ENCODE measurements around the gene MPO. TPM values are rescaled to one million over a fixed set of nuclear protein-coding genes. Genes with fewer than 3 reads are reported as not detected.

Gene MPO
- total and polyA plus RNA-seq, 5 donors from 2014 or later = 0.19 TPM; not detected in 4

DNA sequence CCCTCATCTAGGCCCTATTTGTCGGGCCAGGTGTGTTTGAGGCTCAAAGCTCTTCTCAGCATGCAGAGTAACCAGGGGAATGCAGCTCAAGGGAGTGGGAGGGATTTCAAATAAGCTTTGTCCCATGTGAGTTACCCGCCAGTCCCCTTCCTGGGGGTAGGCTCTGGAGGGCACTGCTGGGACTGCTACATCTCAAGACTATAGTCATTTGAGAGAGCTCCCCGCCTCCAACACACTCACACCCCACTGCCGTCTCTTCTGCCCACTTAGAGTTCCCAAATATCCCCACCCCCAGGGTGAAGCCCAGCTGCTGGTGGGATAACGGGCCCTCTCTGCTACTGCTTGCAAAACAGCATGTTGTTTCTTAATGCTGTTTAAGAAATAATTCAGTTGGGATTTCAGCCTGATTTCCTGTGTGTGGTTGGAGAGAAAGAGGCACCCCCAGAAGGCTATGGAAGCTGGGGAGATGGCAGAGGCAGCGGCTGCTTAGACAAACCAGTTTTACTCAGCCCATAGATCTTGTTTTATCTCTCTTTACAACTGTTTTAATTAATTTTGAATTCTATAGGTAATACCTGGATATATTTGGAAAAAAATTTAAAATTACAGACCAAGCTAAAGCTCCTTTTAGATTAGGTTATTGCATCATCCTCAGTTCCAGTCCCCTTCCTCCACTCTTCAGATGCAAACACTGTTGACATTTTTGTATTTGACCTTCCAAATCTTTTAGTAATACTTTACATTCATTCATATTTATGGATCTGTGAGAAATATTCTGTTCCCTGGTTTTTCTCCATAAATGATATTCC is 4.1 kb upstream of the MPO start:
- H3K4me3 ChIP-seq (ENCODE audit: low read depth, low read length) = no peak overlapping the region
- DNase-seq (no peak), ATAC-seq (ENCODE audit: low read depth in 2 of 2) (no peak)
- no peaks in the 10 kb centered on the region for H3K4me1 ChIP-seq (ENCODE audit: control insufficient read depth, insufficient read depth, low read length, poor library complexity, severe bottlenecking)
- peaks cover 4% of the 10 kb centered on the region for H3K27me3 ChIP-seq (ENCODE audit: control insufficient read depth, insufficient read depth, low read length)
- H3K9me3 Mint-ChIP-seq = no peaks in the 10 kb centered on the region
- H3K9me3 ChIP-seq (ENCODE audit: control insufficient read depth in 2 of 2, low read length in 2 of 2) = no peaks in the 10 kb centered on the region
- peaks cover 0 to 8% (median 1%) of the 10 kb centered on the region in 4 donors for H3K4me1 Mint-ChIP-seq
- H3K36me3 ChIP-seq (ENCODE audit: control insufficient read depth, insufficient read depth, low read length) = no peaks in the 10 kb centered on the region
- no peaks in the 10 kb centered on the region for H3K36me3 Mint-ChIP-seq
- H3K27ac ChIP-seq (ENCODE audit: insufficient read depth, low read length, poor library complexity, severe bottlenecking) = no peak overlapping the region
- H3K4me3 Mint-ChIP-seq = no peak overlapping the region
- peaks cover 22% of the 10 kb centered on the region for H3K27me3 Mint-ChIP-seq
- no peak overlapping the region for H3K27ac Mint-ChIP-seq

DNA sequence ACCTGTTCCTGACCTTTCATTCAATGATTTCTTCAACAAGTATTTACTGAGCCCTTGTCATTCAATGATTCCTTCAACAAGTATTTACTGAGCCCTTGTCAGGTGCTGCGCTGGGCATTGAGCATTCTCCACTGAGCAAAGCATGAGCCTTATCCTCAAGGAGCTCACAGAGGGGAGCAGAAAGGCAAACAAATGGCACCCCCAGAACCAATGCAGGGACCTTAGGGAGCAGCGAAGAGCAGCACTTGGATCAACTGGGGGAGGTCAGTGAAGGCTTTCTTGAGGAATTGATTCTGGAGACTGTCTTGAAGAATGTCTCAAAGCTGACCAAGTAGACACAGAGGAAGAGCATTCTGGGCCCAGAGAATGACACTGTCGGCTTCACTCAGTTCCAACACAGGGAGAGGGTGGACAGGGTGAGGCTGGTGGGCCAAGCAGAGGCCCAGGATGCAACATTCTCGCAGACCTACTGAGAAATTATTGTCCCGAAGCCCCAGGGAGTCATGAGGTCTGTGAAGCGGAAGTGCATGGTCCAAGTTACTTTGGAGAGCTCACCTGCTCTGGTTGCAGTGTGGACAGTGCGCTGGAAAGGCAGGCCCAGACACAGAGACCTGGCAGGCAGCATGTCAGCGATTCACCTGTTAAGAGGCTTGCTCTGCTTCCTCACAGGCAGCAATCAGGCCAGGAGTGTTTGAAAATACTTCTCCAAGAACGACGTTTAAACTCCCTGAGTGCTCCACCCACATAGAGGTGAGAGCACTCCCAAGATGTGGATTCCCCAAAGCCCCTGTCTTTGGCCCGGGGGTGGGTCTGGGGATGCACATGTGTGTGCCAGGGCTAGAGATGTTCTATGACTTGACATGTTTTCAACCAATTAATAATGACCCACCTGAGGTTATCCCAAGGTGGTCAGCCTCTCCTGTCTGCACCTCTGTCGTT is 3.2 kb upstream of the MPO start:
- H3K27me3 Mint-ChIP-seq = peaks cover 21% of the 10 kb centered on the region
- Histone ChIP-seq H3K36me3 (ENCODE audit: control insufficient read depth, insufficient read depth, low read length) (no peaks in the 10 kb centered on the region), H3K27me3 (ENCODE audit: control insufficient read depth, insufficient read depth, low read length) (peaks cover 3% of the 10 kb centered on the region), H3K27ac (ENCODE audit: insufficient read depth, low read length, poor library complexity, severe bottlenecking) (no peak overlapping the region), H3K4me1 (ENCODE audit: control insufficient read depth, insufficient read depth, low read length, poor library complexity, severe bottlenecking) (no peaks in the 10 kb centered on the region), H3K4me3 (ENCODE audit: low read depth, low read length) (no peak overlapping the region), H3K9me3 (ENCODE audit: control insufficient read depth in 2 of 2, low read length in 2 of 2) (no peaks in the 10 kb centered on the region)
- no peak for DNase-seq
- peak overlapping the region in 1 of 3 donors; percentile 46 for H3K27ac Mint-ChIP-seq
- ATAC-seq (ENCODE audit: low read depth in 2 of 2) = no peak
- H3K4me1 Mint-ChIP-seq = peaks cover 0 to 8% (median 5%) of the 10 kb centered on the region in 4 donors
- H3K36me3 Mint-ChIP-seq = no peaks in the 10 kb centered on the region
- no peak overlapping the region for H3K4me3 Mint-ChIP-seq
- H3K9me3 Mint-ChIP-seq = no peaks in the 10 kb centered on the region

DNA sequence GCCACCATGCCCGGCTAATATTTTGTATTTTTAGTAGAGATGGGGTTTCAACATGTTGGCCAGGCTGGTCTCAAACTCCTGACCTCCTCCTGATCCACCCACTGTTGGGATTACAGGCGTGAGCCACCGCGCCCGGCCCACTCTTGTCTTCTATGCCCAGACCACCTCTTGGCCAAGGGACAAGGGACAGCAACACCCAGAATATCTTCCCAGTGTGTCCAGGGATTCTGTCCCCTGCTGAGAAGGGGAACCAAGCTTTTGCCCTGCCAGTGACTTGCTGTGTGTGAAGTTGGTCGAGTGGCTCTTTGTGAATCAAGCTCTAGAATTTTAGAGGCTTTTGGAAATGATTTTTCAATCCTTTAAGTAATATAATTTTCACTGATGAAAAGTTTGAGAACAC is 1.7 kb upstream of the MPO start:
- Mint-ChIP-seq H3K9me3 (no peaks in the 10 kb centered on the region), H3K4me1 (peaks cover 0 to 9% (median 3%) of the 10 kb centered on the region in 4 donors), H3K4me3 (no peak overlapping the region), H3K27ac (no peak overlapping the region), H3K27me3 (peaks cover 10% of the 10 kb centered on the region), H3K36me3 (no peaks in the 10 kb centered on the region)
- H3K27ac ChIP-seq (ENCODE audit: insufficient read depth, low read length, poor library complexity, severe bottlenecking) = no peak overlapping the region
- H3K27me3 ChIP-seq (ENCODE audit: control insufficient read depth, insufficient read depth, low read length) = no peaks in the 10 kb centered on the region
- no peak for DNase-seq
- no peaks in the 10 kb centered on the region for H3K36me3 ChIP-seq (ENCODE audit: control insufficient read depth, insufficient read depth, low read length)
- no peaks in the 10 kb centered on the region for H3K4me1 ChIP-seq (ENCODE audit: control insufficient read depth, insufficient read depth, low read length, poor library complexity, severe bottlenecking)
- H3K4me3 ChIP-seq (ENCODE audit: low read depth, low read length) = no peak overlapping the region
- no peak for ATAC-seq (ENCODE audit: low read depth in 2 of 2)
- no peaks in the 10 kb centered on the region for H3K9me3 ChIP-seq (ENCODE audit: control insufficient read depth in 2 of 2, low read length in 2 of 2)

DNA sequence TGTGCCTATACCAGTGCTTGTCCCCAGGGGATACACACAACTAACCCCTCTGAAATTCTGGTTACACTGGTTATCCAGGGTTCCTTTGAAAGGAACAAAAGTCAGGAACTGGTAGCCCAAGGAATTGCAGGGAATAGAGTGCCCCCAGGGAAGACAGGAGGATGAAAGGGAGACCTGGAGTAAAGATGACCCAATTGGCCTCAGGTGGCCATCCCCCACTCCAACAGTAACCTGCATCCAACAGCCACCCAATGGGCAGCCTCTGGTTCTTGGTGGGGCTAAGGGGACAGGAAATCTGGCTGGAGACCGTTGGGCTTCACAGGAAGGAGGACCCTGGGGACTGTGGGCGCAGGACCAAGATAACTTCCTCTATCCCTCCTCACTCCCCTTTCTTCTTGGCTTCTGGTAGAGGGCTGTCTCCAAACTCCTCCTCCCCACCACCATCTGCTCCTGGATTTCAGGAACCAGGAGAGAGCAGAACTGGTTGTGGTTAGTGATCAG is 826 bp upstream of the MPO start:
- Histone ChIP-seq H3K9me3 (ENCODE audit: control insufficient read depth in 2 of 2, low read length in 2 of 2) (no peaks in the 10 kb centered on the region), H3K4me3 (ENCODE audit: low read depth, low read length) (no peak overlapping the region), H3K27ac (ENCODE audit: insufficient read depth, low read length, poor library complexity, severe bottlenecking) (no peak overlapping the region), H3K36me3 (ENCODE audit: control insufficient read depth, insufficient read depth, low read length) (no peaks in the 10 kb centered on the region), H3K4me1 (ENCODE audit: control insufficient read depth, insufficient read depth, low read length, poor library complexity, severe bottlenecking) (no peaks in the 10 kb centered on the region), H3K27me3 (ENCODE audit: control insufficient read depth, insufficient read depth, low read length) (no peaks in the 10 kb centered on the region)
- Mint-ChIP-seq H3K36me3 (no peaks in the 10 kb centered on the region), H3K27ac (no peak overlapping the region), H3K9me3 (no peaks in the 10 kb centered on the region), H3K4me3 (no peak overlapping the region), H3K4me1 (peaks cover 0 to 9% (median 2%) of the 10 kb centered on the region in 4 donors), H3K27me3 (peaks cover 5% of the 10 kb centered on the region)
- DNase-seq (no peak), ATAC-seq (ENCODE audit: low read depth in 2 of 2) (no peak)

DNA sequence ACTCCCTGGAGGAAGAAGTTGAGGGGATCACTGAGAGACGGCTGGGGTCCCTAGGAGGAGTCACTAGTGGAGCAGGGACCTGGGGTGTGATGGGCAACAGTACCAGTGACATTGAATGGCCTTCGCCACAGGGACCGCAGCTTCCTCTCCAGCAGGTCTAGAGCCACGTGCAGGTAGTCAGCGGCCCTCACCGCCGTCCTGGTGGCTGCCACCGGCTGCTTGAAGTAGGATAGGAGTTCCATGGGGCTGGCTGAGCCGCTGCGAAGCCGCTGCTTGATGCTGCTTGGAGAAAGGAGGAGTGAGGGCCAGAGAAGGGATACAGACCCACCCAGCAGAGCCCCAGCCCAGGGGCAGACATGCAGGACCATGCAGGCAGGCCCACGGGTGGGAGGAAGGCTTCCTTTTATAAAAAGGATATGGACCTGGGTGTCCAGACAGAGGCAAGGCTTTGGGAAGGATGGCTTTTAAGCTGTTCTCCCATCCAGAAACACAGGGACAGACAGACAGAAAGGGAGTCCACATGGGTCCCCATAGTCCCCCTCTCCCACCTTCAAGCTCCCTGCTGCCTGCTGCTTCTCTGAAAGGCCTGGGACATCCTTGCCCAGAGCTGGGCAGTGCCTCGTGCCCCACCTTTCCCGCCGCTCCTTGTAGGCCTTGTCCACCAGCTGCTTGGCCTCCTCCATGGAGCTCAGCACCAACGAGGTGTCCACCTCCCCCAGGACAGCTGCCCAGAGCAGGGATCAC is 827 bp downstream of the MPO start:
- H3K27me3 ChIP-seq (ENCODE audit: control insufficient read depth, insufficient read depth, low read length) = no peaks in the 10 kb centered on the region
- peaks cover 0 to 9% (median 2%) of the 10 kb centered on the region in 4 donors for H3K4me1 Mint-ChIP-seq
- no peaks in the 10 kb centered on the region for H3K9me3 Mint-ChIP-seq
- H3K27ac Mint-ChIP-seq = no peak overlapping the region
- ATAC-seq (ENCODE audit: low read depth in 2 of 2) (no peak), DNase-seq (no peak)
- no peaks in the 10 kb centered on the region for H3K36me3 ChIP-seq (ENCODE audit: control insufficient read depth, insufficient read depth, low read length)
- H3K36me3 Mint-ChIP-seq = no peaks in the 10 kb centered on the region
- H3K27me3 Mint-ChIP-seq = peaks cover 5% of the 10 kb centered on the region
- H3K4me1 ChIP-seq (ENCODE audit: control insufficient read depth, insufficient read depth, low read length, poor library complexity, severe bottlenecking) = no peaks in the 10 kb centered on the region
- no peak overlapping the region for H3K4me3 ChIP-seq (ENCODE audit: low read depth, low read length)
- H3K4me3 Mint-ChIP-seq = no peak overlapping the region
- no peak overlapping the region for H3K27ac ChIP-seq (ENCODE audit: insufficient read depth, low read length, poor library complexity, severe bottlenecking)
- H3K9me3 ChIP-seq (ENCODE audit: control insufficient read depth in 2 of 2, low read length in 2 of 2) = no peaks in the 10 kb centered on the region

DNA sequence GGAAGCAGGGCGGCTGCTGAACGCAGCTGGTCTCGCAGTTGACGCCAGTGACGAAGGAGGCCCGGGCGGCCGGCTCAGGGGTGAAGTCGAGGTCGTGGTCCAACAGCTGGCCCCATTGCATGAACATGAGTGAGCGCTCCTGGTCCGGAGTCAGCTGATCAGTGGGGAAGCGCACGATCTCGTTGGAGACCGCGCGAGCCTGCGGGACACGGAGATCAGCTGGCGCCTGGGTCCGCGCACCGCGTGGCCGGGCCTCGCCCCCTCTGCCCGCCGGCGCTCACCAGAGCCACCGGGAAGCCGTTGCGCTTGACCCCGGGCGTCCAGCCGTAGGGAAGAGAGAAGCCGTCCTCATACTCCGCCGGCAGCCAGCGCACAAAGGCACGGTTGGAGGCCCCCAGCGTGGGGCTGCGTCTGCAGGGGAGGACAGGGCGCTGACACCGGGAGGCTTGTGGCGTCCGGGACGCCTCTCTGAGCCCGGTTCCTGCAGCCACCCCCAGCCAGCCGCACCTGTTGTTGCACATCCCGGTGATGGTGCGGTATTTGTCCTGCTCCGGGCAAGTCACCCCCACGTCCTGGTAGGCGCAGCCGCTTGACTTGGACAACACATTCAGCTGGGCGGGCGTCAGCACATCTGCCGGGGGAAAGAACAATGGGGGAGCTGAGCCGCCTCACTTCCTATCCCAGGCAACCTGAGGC is 1.6 kb downstream of the MPO start:
- Histone ChIP-seq H3K4me3 (ENCODE audit: low read depth, low read length) (no peak overlapping the region), H3K27me3 (ENCODE audit: control insufficient read depth, insufficient read depth, low read length) (no peaks in the 10 kb centered on the region), H3K9me3 (ENCODE audit: control insufficient read depth in 2 of 2, low read length in 2 of 2) (no peaks in the 10 kb centered on the region), H3K27ac (ENCODE audit: insufficient read depth, low read length, poor library complexity, severe bottlenecking) (no peak overlapping the region), H3K36me3 (ENCODE audit: control insufficient read depth, insufficient read depth, low read length) (no peaks in the 10 kb centered on the region), H3K4me1 (ENCODE audit: control insufficient read depth, insufficient read depth, low read length, poor library complexity, severe bottlenecking) (no peaks in the 10 kb centered on the region)
- Mint-ChIP-seq H3K27me3 (peaks cover 5% of the 10 kb centered on the region), H3K9me3 (no peaks in the 10 kb centered on the region), H3K4me1 (peaks cover 0 to 9% (median 2%) of the 10 kb centered on the region in 4 donors), H3K27ac (no peak overlapping the region), H3K36me3 (no peaks in the 10 kb centered on the region), H3K4me3 (no peak overlapping the region)
- DNase-seq (no peak), ATAC-seq (ENCODE audit: low read depth in 2 of 2) (no peak)

DNA sequence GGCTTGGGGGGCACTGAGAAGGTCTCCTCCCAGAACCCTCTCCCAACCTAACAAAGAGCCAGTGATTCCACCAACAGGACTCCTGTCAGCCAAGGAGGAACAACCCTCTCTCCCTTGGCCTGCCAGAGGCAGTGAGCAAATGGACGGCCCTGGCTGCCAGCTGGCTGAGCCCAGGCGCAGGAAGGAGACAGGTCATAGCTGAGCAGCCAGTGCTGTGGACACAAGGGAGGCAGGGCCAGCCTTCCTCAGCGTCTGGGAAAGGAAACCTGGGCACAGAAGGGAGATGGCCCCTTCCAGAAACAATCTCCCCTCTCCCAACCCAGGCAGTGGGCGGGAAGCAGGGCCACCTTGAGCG is 2.1 kb downstream of the MPO start:
- H3K27ac Mint-ChIP-seq = no peak overlapping the region
- peaks cover 0 to 11% (median 2%) of the 10 kb centered on the region in 4 donors for H3K4me1 Mint-ChIP-seq
- H3K9me3 ChIP-seq (ENCODE audit: control insufficient read depth in 2 of 2, low read length in 2 of 2) = no peaks in the 10 kb centered on the region
- H3K9me3 Mint-ChIP-seq = no peaks in the 10 kb centered on the region
- no peaks in the 10 kb centered on the region for H3K27me3 ChIP-seq (ENCODE audit: control insufficient read depth, insufficient read depth, low read length)
- H3K27me3 Mint-ChIP-seq = peaks cover 5% of the 10 kb centered on the region
- ATAC-seq (ENCODE audit: low read depth in 2 of 2) (no peak), DNase-seq (no peak)
- H3K4me3 ChIP-seq (ENCODE audit: low read depth, low read length) = no peak overlapping the region
- H3K36me3 ChIP-seq (ENCODE audit: control insufficient read depth, insufficient read depth, low read length) = no peaks in the 10 kb centered on the region
- H3K27ac ChIP-seq (ENCODE audit: insufficient read depth, low read length, poor library complexity, severe bottlenecking) = no peak overlapping the region
- no peak overlapping the region for H3K4me3 Mint-ChIP-seq
- no peaks in the 10 kb centered on the region for H3K36me3 Mint-ChIP-seq
- H3K4me1 ChIP-seq (ENCODE audit: control insufficient read depth, insufficient read depth, low read length, poor library complexity, severe bottlenecking) = peaks cover 2% of the 10 kb centered on the region
